ENCODE results near the gene SMIM27. TPM values are rescaled to one million over a fixed set of nuclear protein-coding genes. Genes with fewer than 3 reads are reported as not detected.

SMIM27 gene
- total and polyA plus RNA-seq, 9 of the 15 experiments (the other 6 are each of a cell fraction or from before 2014, with no cell fraction given) = 2.9 to 16.1 (median 7.9) TPM

DNA sequence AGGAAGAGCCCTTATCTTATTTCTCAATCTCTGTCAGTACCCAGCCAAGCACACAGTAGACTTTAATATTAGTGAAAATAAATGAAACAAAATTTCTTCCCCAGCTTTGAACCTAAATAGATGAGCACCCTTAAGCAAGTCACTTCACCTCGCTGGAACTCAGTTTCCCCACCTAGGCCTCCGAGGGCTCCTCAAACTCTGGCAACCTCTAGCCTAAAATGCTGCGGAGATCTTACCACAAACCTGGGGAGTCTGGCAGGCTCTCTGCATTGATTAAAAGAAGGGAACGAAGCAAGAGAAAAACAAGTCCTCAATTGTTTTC, 26.5 kb upstream of the SMIM27 start (continued):
- no peak for TF ChIP-seq ELK1 (CRISPR knock-in tag; IDR thresholded peaks at IDR 0.05)
- no peak for TF ChIP-seq PKNOX1 (IDR thresholded peaks at IDR 0.05)
- no peak for TF ChIP-seq HMGN3 (IDR thresholded peaks at IDR 0.05; ENCODE audit: borderline replicate concordance, extremely low read depth, insufficient read length, low read depth, low read length)
- no peak for TF ChIP-seq XRCC5 (IDR thresholded peaks at IDR 0.05; ENCODE audit: low read depth, low read length)
- TF ChIP-seq, protein P1, sequence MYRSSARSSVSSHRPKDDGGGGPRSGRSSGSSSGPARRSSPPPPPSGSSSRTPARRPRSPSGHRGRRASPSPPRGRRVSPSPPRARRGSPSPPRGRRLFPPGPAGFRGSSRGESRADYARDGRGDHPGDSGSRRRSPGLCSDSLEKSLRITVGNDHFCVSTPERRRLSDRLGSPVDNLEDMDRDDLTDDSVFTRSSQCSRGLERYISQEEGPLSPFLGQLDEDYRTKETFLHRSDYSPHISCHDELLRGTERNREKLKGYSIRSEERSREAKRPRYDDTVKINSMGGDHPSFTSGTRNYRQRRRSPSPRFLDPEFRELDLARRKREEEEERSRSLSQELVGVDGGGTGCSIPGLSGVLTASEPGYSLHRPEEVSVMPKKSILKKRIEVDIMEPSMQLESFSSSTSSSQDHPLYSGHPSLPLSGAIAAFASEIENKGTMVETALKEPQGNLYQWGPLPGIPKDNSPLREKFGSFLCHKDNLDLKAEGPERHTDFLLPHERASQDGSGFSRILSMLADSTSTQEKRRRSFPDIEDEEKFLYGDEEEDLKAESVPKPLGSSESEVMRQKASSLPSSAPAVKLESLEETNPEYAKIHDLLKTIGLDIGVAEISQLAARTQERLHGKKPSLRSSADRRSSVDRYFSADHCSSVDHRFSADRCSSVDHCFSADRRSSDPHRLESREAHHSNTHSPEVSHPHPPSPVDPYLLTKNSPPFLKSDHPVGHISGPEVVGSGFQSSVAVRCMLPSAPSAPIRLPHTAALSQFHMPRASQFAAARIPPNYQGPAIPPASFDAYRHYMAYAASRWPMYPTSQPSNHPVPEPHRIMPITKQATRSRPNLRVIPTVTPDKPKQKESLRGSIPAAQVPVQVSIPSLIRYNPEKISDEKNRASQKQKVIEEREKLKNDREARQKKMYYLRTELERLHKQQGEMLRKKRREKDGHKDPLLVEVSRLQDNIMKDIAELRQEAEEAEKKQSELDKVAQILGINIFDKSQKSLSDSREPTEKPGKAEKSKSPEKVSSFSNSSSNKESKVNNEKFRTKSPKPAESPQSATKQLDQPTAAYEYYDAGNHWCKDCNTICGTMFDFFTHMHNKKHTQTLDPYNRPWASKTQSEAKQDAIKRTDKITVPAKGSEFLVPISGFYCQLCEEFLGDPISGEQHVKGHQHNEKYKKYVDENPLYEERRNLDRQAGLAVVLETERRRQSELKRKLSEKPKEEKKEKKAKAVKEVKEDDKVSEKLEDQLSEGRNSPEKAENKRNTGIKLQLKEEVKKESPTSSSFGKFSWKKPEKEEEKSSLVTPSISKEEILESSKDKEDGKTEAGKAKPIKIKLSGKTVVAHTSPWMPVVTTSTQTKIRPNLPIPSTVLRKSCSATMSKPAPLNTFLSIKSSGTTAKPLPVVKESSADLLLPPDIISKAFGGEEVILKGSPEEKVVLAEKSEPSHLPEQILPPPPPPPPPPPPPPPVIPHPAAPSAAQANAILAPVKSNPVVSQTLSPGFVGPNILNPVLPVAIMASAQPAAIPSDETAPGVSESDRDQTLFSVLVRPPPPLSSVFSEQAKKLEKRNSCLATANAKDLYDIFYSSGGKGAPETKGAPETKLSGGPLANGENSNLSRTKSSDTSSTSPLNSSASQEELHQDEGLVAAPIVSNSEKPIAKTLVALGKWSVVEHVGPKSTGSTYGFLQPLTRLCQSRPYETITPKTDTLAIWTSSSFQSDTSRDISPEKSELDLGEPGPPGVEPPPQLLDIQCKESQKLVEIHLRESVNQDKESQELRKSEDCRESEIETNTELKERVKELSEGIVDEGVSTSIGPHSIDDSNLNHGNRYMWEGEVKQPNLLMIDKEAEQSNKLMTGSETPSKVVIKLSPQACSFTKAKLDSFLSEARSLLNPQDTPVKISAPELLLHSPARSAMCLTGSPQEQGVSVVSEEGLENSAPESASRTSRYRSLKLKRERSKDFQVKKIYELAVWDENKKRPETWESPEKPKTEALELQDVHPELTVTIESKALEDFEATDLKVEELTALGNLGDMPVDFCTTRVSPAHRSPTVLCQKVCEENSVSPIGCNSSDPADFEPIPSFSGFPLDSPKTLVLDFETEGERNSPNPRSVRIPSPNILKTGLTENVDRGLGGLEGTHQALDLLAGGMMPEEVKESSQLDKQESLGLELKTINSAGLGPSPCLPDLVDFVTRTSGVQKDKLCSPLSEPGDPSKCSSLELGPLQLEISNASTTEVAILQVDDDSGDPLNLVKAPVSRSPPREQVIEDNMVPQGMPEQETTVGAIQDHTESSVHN (IDR thresholded peaks at IDR 0.05; ENCODE audit: borderline replicate concordance in 1 of 2, low read depth in 1 of 2) = no peak
- TF ChIP-seq NFATC3 (IDR thresholded peaks at IDR 0.05) = no peak
